Adipose tissue (tissue), 3 donors: ENCODE measurements around the gene STK35. TPM values are rescaled to one million over a fixed set of nuclear protein-coding genes. Genes with fewer than 3 reads are reported as not detected.

ENCODE experiments used
- H3K27ac ChIP-seq: one replicate; pipeline ENCODE4 v1.5.1; 2013; ENCODE audit warnings: low read depth, low read length
- WGBS, 3 donors: extraction: QIAGEN DNeasy Blood & Tissue Kit; methylation state at CpG; one replicate each; pipeline ENCODE4 v1.1.7; 2013; 5-methylcytosine and 5-hydroxymethylcytosine counted together
- polyA plus RNA-seq, 3 donors: library from polyadenylated mRNA; stranded (reverse); fragments of 200-250 nt; gene quantifications; one replicate each; pipeline ENCODE4 v1.2.3, GENCODE V29; 2013
- donor health status: healthy with polysubstance abuse.
- donor health status: Bipolar disorder and iron deficiency.
- donor health status: healthy.

STK35 gene
- polyA plus RNA-seq, 3 donors, result 4.0 to 7.7 (median 5.8) TPM

GRCh38 chr20:2146080-2146867, 44.6 kb downstream of the STK35 start:
- whole genome bisulfite sequencing, 3 donors, result 88 to 93% (median 92%) methylated on average over 18 of the region's 18 CpGs
- H3K27ac ChIP-seq, result no peak overlapping the region

DNA sequence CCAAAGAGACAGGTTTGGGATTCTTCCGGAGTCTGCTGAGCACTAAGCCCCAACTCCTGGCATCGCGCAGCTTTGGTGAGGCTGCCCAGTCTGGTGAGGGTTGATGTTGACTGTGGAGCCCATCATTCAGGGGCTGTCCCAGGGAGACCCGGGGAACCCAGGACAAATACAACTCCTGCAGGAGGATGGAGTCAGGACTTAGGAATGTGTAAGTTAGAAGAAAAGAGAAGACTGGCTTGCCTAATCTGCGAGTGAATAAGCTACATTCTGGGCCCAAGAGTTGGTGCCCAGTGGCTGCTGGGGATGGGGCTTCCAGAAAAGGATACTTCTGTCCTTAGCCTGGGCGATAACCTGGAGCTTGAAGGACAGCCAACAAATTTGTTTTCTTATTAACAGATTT, 47.9 kb downstream of the STK35 start:
- 93 to 95% (median 93%) methylated on average over 6 of the region's 6 CpGs for WGBS, 3 donors

DNA sequence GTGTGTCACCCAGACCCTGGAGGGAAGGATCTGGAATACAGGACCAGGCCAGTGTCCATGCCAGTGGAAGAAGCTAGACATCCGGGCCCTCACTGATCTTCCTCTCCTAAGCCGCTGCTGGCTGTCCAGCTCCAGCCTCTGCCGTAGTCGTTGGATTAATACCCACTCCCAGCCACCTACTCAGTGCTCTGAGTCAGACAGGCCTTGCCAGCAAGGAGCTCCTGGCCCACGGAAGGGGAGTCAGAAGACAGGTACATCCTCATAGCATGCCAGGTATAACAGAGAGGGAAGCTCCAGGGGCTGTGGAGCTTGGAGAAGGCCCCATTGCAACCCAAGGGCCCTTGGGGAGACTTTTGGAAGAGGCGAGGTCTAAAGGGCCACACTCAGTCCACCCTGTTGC, 49.0 kb downstream of the STK35 start:
- 84 to 93% (median 90%) methylated on average over 6 of the region's 6 CpGs for WGBS, 3 donors
- no peak overlapping the region for H3K27ac ChIP-seq

More for the DNA sequence above, 47.9 kb downstream of the STK35 start:
- H3K27ac ChIP-seq, result no peak overlapping the region

GRCh38 chr20:2151858-2152281, 50.2 kb downstream of the STK35 start:
- 60 to 63% (median 62%) methylated on average over 3 of the region's 3 CpGs for WGBS, 3 donors
- H3K27ac ChIP-seq, result no peak overlapping the region

DNA sequence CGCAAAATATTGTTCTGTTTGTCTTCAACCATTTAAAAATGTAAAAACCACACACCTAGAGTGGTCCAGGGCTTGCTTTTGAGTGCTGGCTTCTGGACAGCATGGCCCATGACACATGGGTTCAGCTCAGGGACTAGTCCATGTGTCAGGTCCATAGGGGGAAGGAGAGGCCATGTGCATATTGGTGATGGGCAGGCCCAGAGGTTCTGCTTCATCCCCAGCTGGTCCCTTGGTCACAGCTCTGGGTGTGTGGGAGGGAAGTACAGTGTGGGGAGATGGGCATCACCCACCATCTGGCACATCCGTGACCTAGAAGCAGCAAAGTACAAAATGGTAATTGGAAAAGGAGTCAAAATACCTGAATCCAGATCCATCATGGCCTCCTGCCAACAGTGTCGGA, 50.7 kb downstream of the STK35 start:
- no peak overlapping the region for H3K27ac ChIP-seq
- WGBS, 3 donors, result 68 to 73% (median 73%) methylated on average over 3 of the region's 3 CpGs

GRCh38 chr20:2153326-2153725, 51.7 kb downstream of the STK35 start:
- H3K27ac ChIP-seq, result no peak overlapping the region
- WGBS, 3 donors, result 89 to 98% (median 97%) methylated on average over 4 of the region's 4 CpGs

GRCh38 chr20:2156224-2156623, 54.6 kb downstream of the STK35 start:
- no peak overlapping the region for H3K27ac ChIP-seq
- WGBS, 3 donors, result 86 to 94% (median 90%) methylated on average over 4 of the region's 4 CpGs

- H3K27ac ChIP-seq, result no peak overlapping the region
- 86 to 91% (median 88%) methylated on average over 11 of the region's 11 CpGs for WGBS, 3 donors
These were observed 55.3 kb downstream of the STK35 start for GRCh38 chr20:2156666-2157624.

DNA sequence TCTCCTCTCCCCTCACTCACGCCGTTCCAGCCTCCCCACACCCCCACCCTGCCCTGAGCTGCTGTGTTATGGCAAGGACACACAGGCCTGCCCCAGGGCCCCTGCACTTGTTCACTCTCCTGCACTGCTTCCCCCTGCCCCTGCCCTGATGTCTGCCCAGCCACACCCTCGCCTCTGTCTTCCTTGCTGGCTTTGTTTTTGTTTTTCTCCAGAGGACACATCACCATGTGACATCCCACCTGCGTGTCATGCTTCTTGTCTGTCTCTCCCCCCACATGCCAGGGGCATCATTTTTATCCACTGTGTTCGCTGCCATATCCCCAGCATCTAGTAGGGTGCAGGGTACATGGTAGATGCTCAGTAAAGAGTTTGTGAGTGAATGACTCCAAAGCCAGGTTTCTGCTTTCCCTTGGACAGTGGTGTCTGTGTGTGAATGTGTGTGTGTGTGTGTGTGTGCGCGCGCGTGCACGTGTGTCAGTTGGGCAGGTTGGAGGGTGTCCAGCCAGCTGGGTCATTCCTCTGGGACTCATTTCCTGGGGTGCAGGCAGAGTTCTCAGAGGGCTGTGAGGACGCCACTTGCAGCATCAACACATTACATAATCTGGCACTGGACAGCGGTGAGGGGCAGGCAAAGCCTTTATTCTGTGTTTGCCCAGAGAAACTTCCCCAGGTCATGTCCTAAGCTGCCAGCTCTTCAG, 60.6 kb downstream of the STK35 start:
- no peak overlapping the region for H3K27ac ChIP-seq
- WGBS, 3 donors, result 62 to 82% (median 74%) methylated on average over 12 of the region's 12 CpGs

DNA sequence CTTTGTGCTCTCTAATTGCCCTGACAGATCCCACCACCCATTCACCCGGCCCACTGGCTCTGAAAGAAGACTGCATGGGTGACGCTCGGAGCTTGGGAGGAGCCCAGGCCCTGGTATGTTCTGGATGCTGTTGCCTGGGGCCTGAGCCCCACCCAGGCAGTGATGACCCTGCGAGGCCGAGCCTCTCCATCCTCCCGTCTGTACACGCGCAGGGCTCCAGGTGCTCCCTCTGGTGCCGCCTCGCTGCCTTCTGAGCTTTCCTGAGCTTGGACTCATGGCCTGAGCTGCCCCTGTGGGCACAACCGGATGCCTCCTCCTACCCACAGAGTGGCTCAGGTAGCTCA, 61.2 kb downstream of the STK35 start:
- no peak overlapping the region for H3K27ac ChIP-seq
- 80 to 92% (median 87%) methylated on average over 11 of the region's 11 CpGs for WGBS, 3 donors

DNA sequence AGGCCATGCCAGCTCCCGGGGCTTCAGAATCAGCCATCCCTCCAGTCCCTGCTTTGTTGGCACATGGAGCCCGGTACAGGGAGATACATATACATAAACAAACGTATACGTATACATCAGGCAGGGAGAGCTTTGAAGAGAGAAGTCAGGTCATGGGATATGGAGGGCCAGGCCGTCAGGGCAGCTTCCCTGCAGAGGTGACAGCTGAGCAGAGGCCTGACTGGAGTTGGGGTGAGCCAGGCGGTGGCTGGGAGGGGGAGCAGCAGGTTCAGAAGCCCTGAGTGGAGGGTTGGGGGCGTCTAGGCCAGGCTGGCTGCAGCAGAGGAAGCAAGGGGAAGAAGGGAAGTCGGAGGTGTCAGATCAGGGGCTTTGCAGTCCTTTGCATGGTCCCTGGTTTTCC, 61.7 kb downstream of the STK35 start:
- H3K27ac ChIP-seq, result no peak overlapping the region
- WGBS, 3 donors, result 76 to 79% (median 77%) methylated on average over 8 of the region's 8 CpGs

GRCh38 chr20:2163757-2164156, 62.1 kb downstream of the STK35 start:
- WGBS, 3 donors, result 48 to 81% (median 81%) methylated on average over 4 of the region's 4 CpGs
- no peak overlapping the region for H3K27ac ChIP-seq

- no peak overlapping the region for H3K27ac ChIP-seq
- 81 to 96% (median 89%) methylated on average over 7 of the region's 7 CpGs for WGBS, 3 donors
These were observed 62.8 kb downstream of the STK35 start for GRCh38 chr20:2164421-2164820.

GRCh38 chr20:2164966-2165365, 63.3 kb downstream of the STK35 start:
- 63 to 66% (median 66%) methylated on average over 16 of the region's 16 CpGs for WGBS, 3 donors
- no peak overlapping the region for H3K27ac ChIP-seq

GRCh38 chr20:2165871-2166270, 64.2 kb downstream of the STK35 start:
- no peak overlapping the region for H3K27ac ChIP-seq
- 92 to 93% (median 93%) methylated on average over 10 of the region's 10 CpGs for WGBS, 3 donors

- whole genome bisulfite sequencing, 3 donors, result 57 to 81% (median 75%) methylated on average over 5 of the region's 5 CpGs
- no peak overlapping the region for H3K27ac ChIP-seq
These were observed 65.5 kb downstream of the STK35 start for GRCh38 chr20:2167112-2167511.

- WGBS, 3 donors, result 58 to 82% (median 80%) methylated on average over 12 of the region's 12 CpGs
- no peak overlapping the region for H3K27ac ChIP-seq
These were observed 67.3 kb downstream of the STK35 start for GRCh38 chr20:2168946-2169345.

GRCh38 chr20:2169456-2170088, 67.9 kb downstream of the STK35 start:
- H3K27ac ChIP-seq, result no peak overlapping the region
- WGBS, 3 donors, result 84 to 87% (median 87%) methylated on average over 10 to 12 of the region's 12 CpGs
